Measurements from ENCODE around the gene ST6GAL1.

ST6GAL1 gene

DNA sequence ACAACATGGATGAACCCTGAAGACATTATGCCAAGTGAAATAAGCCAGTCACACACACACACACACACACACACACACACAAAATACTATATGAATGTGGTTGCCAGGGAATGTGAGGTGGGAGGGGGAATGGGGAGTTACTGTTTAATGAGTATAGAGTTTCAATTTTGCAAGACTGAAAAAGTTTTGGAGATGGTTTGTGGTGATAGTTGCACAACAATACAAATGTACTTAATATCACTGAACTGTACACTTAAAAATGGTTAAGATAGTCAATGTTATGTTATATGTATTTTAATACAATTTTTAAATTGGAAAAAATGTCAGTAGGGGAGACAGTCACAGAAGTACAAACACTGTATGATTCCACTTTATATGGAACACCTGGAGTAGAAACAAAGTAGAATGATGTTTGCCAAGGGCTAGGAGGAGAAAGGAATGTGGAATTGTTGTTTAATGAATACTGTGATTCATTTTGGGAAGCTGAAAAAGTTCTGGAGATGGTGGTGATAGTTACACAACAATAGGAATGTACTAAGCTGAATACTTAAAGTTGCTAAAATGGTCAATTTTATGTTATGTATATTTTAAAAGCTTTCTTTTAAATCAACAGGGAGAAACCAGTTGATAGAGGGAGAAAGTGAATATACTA, 132.3 kb downstream of the ST6GAL1 start:
- TF ChIP-seq, protein P1, sequence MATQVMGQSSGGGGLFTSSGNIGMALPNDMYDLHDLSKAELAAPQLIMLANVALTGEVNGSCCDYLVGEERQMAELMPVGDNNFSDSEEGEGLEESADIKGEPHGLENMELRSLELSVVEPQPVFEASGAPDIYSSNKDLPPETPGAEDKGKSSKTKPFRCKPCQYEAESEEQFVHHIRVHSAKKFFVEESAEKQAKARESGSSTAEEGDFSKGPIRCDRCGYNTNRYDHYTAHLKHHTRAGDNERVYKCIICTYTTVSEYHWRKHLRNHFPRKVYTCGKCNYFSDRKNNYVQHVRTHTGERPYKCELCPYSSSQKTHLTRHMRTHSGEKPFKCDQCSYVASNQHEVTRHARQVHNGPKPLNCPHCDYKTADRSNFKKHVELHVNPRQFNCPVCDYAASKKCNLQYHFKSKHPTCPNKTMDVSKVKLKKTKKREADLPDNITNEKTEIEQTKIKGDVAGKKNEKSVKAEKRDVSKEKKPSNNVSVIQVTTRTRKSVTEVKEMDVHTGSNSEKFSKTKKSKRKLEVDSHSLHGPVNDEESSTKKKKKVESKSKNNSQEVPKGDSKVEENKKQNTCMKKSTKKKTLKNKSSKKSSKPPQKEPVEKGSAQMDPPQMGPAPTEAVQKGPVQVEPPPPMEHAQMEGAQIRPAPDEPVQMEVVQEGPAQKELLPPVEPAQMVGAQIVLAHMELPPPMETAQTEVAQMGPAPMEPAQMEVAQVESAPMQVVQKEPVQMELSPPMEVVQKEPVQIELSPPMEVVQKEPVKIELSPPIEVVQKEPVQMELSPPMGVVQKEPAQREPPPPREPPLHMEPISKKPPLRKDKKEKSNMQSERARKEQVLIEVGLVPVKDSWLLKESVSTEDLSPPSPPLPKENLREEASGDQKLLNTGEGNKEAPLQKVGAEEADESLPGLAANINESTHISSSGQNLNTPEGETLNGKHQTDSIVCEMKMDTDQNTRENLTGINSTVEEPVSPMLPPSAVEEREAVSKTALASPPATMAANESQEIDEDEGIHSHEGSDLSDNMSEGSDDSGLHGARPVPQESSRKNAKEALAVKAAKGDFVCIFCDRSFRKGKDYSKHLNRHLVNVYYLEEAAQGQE (IDR thresholded peaks at IDR 0.05; ENCODE audit: insufficient read depth in 1 of 2, low read depth in 2 of 2, low read length in 2 of 2) = no peak
- TF ChIP-seq FOXP2 (optimal IDR thresholded peaks at IDR 0.05; ENCODE audit: borderline replicate concordance, extremely low read depth, extremely low read length, insufficient read depth) (no peak), TAF1 (IDR thresholded peaks at IDR 0.05; ENCODE audit: borderline replicate concordance, insufficient read depth, low read length) (no peak), POLR2AphosphoS5 (IDR thresholded peaks at IDR 0.05; ENCODE audit: low read depth, low read length) (no peak), SIN3A (IDR thresholded peaks at IDR 0.05; ENCODE audit: borderline replicate concordance, insufficient read depth, low read length) (no peak)

- TF ChIP-seq, protein P1 (IDR thresholded peaks at IDR 0.05; ENCODE audit: insufficient read depth in 1 of 2, low read depth in 2 of 2, low read length in 2 of 2) = no peak
- no peak for TF ChIP-seq POLR2AphosphoS5 (IDR thresholded peaks at IDR 0.05; ENCODE audit: low read depth, low read length)
- no peak for TF ChIP-seq SIN3A (IDR thresholded peaks at IDR 0.05; ENCODE audit: borderline replicate concordance, insufficient read depth, low read length)
- no peak for TF ChIP-seq TAF1 (IDR thresholded peaks at IDR 0.05; ENCODE audit: borderline replicate concordance, insufficient read depth, low read length)
- TF ChIP-seq FOXP2 (optimal IDR thresholded peaks at IDR 0.05; ENCODE audit: borderline replicate concordance, extremely low read depth, extremely low read length, insufficient read depth) = no peak
Observed at GRCh38 chr3:187063286-187064121, 133.2 kb downstream of the ST6GAL1 start.

DNA sequence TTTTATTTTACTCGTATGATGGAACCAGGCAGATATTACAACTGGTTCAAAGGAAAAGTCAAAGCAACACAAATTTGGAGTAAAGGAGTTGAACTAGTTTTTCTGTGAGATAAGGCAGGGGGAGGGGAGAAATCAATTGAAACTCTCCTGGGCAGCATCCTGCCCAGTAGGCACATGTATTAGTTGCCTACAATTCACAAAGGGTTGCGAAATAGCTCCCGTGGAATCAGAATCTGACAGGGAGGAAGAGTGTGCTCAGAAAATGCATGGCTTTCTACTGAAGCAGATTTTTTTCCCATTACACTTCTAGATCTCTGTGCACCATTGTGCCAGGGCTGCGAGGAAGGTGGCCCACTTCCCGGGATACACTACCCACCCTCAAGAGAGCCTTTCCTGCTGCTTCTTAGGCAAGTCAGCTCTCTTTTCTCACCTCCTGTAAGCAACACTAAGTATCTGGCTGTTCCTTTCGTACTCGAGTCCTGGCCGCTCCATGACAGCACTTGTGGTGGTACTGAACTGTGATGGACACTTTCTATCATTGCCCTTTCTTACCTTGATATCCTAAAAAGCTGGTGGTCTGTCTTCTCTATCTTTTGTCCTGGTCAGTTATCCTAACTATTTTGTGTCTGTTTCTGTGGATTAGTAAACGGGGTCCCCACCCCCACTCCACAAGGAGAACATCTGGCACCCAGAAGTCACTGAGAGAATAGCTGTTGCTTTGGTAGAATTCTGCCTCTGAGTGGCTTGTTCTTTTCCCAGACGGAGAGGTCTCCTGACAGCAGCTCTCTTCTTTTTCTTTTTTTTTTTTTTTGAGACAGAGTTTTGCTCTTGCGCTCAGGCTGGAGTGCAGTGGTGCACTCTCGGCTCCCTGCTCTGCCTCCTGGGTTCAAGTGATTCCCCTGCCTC, 134.1 kb downstream of the ST6GAL1 start:
- TF ChIP-seq, protein P1 (IDR thresholded peaks at IDR 0.05; ENCODE audit: insufficient read depth in 1 of 2, low read depth in 2 of 2, low read length in 2 of 2) = no peak
- TF ChIP-seq POLR2AphosphoS5 (IDR thresholded peaks at IDR 0.05; ENCODE audit: low read depth, low read length) (no peak), TAF1 (IDR thresholded peaks at IDR 0.05; ENCODE audit: borderline replicate concordance, insufficient read depth, low read length) (no peak), SIN3A (IDR thresholded peaks at IDR 0.05; ENCODE audit: borderline replicate concordance, insufficient read depth, low read length) (no peak), FOXP2 (optimal IDR thresholded peaks at IDR 0.05; ENCODE audit: borderline replicate concordance, extremely low read depth, extremely low read length, insufficient read depth) (no peak)

- TF ChIP-seq SIN3A (IDR thresholded peaks at IDR 0.05; ENCODE audit: borderline replicate concordance, insufficient read depth, low read length) (no peak), POLR2AphosphoS5 (IDR thresholded peaks at IDR 0.05; ENCODE audit: low read depth, low read length) (no peak), FOXP2 (optimal IDR thresholded peaks at IDR 0.05; ENCODE audit: borderline replicate concordance, extremely low read depth, extremely low read length, insufficient read depth) (no peak), TAF1 (IDR thresholded peaks at IDR 0.05; ENCODE audit: borderline replicate concordance, insufficient read depth, low read length) (no peak)
- TF ChIP-seq, protein P1 (IDR thresholded peaks at IDR 0.05; ENCODE audit: insufficient read depth in 1 of 2, low read depth in 2 of 2, low read length in 2 of 2) = no peak
Observed at GRCh38 chr3:187066228-187066995, 136.1 kb downstream of the ST6GAL1 start.

Measured in PFSK-1 (cell line).